B cell (primary cell): ENCODE measurements around the gene ATP2B3. TPM values are rescaled to one million over a fixed set of nuclear protein-coding genes. Genes with fewer than 3 reads are reported as not detected.

Experiments
- ATAC-seq: fragments of 200-7000 bp; cut with Tn5 transposase; one replicate; pipeline ENCODE4 v1.10.0; 2021; ENCODE audit warnings: low read depth, mild to moderate bottlenecking, moderate number of reproducible peaks, moderate library complexity
- CTCF ChIA-PET: fragments of 350-600 bp; sonication (Branson Sonifier 250); formaldehyde crosslinking; loops from one replicate; lab custom pipeline; 2021; ENCODE audit warnings: antibody characterized with exemption, inconsistent platforms; lab: Charles Lee
- POLR2A ChIA-PET: fragments of 350-600 bp; sonication (Branson Sonifier 250); formaldehyde crosslinking; loops from one replicate; lab custom pipeline; 2021; ENCODE audit warnings: antibody characterized with exemption; lab: Charles Lee
- DNase-seq: peaks from one replicate; pipeline ENCODE4 v3.0.0; 2013
- H2AFZ ChIP-seq: 2 replicates; pipeline ENCODE4 v1.6.1; 2012; ENCODE audit warnings: mild to moderate bottlenecking, low read depth, low read length; ENCODE audit not compliant: insufficient read depth, poor library complexity, severe bottlenecking
- H3K27ac ChIP-seq, 2 donors: 1 replicate in 1 of 2; 2 replicates in 1 of 2; pipeline ENCODE4 v1.5.1; 2012 to 2013; ENCODE audit warnings: low read length in 2 of 2, mild to moderate bottlenecking in 2 of 2, moderate library complexity in 1 of 2
- H3K27me3 ChIP-seq, 4 experiments: fragments of 200-600 bp in 1 of 4; sonication (generic) in 1 of 4; replicated peaks in 1 of 4; 1 replicate in 2 of 4; 2 replicates in 2 of 4; pipeline versions ENCODE4 v1.6.1 to v1.7.0; 2013 to 2016; ENCODE audit warnings: low read length in 3 of 4, mild to moderate bottlenecking in 2 of 4, mixed read lengths in 1 of 4, moderate library complexity in 1 of 4; ENCODE audit not compliant: insufficient read depth in 4 of 4, control insufficient read depth in 3 of 4; ENCODE audit errors: control extremely low read depth in 1 of 4
- H3K36me3 ChIP-seq, 2 experiments: replicated peaks in 1 of 2; 1 replicate in 1 of 2; 2 replicates in 1 of 2; pipeline versions ENCODE4 v1.6.1 to v1.7.1; 2013; ENCODE audit warnings: low read length in 1 of 2; ENCODE audit not compliant: insufficient read depth in 2 of 2, control insufficient read depth in 1 of 2; ENCODE audit errors: control extremely low read depth in 1 of 2, extremely low read depth in 1 of 2
- H3K4me1 ChIP-seq, 2 donors: fragments of 200-600 bp in 1 of 2; sonication (generic) in 1 of 2; 1 replicate in 1 of 2; 2 replicates in 1 of 2; pipeline versions ENCODE4 v1.5.1 to v1.6.1; 2013 to 2017; ENCODE audit warnings: low read length in 2 of 2; ENCODE audit not compliant: control insufficient read depth in 2 of 2, insufficient read depth in 2 of 2
- H3K4me2 ChIP-seq: replicated peaks from 2 replicates; pipeline ENCODE3; 2012; ENCODE audit warnings: mild to moderate bottlenecking, low read depth, low read length; ENCODE audit not compliant: poor library complexity, severe bottlenecking
- H3K4me3 ChIP-seq, 5 experiments: fragments of 200-600 bp in 1 of 5; sonication (generic) in 1 of 5; 1 replicate in 3 of 5; 2 replicates in 2 of 5; pipeline versions ENCODE4 v1.5.1 to v1.7.0; 2011 to 2016; ENCODE audit warnings: low read length in 4 of 5, mild to moderate bottlenecking in 4 of 5, low read depth in 2 of 5, control low read depth in 1 of 5, moderate library complexity in 1 of 5; ENCODE audit not compliant: insufficient read depth in 1 of 5; ENCODE audit errors: control extremely low read depth in 1 of 5, extremely low read depth in 1 of 5
- H3K79me2 ChIP-seq: fragments of 200-600 bp; sonication (generic); one replicate; pipeline ENCODE4 v1.6.0; 2016; ENCODE audit warnings: low read length; ENCODE audit not compliant: control insufficient read depth, insufficient read depth
- H3K9ac ChIP-seq: fragments of 200-600 bp; sonication (generic); 2 replicates; pipeline ENCODE4 v1.6.1; 2017; ENCODE audit warnings: mild to moderate bottlenecking, low read length, moderate library complexity
- H3K9me3 ChIP-seq, 3 donors: one replicate each; pipeline versions ENCODE4 v1.6.1 to v1.7.1; 2013; ENCODE audit warnings: low read length in 2 of 3; ENCODE audit not compliant: control insufficient read depth in 2 of 3, insufficient read depth in 1 of 3; ENCODE audit errors: control extremely low read depth in 1 of 3
- H4K20me1 ChIP-seq: 2 replicates; pipeline ENCODE4 v1.6.0; 2012; ENCODE audit warnings: mild to moderate bottlenecking, low read length; ENCODE audit not compliant: insufficient read depth, control insufficient read depth, poor library complexity, severe bottlenecking
- H3K27ac Mint-ChIP-seq: one replicate; pipeline ENCODE4 v1.8.0; 2021; ENCODE audit warnings: mixed read lengths
- H3K27me3 Mint-ChIP-seq: one replicate; pipeline ENCODE4 v1.8.0; 2021; ENCODE audit warnings: mixed read lengths
- H3K4me1 Mint-ChIP-seq: one replicate; pipeline ENCODE4 v1.8.0; 2021; ENCODE audit warnings: mixed read lengths
- H3K4me3 Mint-ChIP-seq: one replicate; pipeline ENCODE4 v1.8.0; 2021; ENCODE audit warnings: mixed read lengths
- H3K9me3 Mint-ChIP-seq: one replicate; pipeline ENCODE4 v1.8.0; 2022; ENCODE audit warnings: mixed read lengths; ENCODE audit not compliant: insufficient read depth
- CTCF ChIP-seq: fragments of 200-600 bp; IDR thresholded peaks from one replicate; pipeline ENCODE4 v1.8.0; 2022; ENCODE audit warnings: antibody characterized with exemption, mild to moderate bottlenecking
- EZH2 ChIP-seq: IDR thresholded peaks from 2 replicates; pipeline ENCODE4 v1.6.1; 2012; ENCODE audit warnings: borderline replicate concordance, low read depth, mild to moderate bottlenecking, moderate library complexity, low read length; ENCODE audit not compliant: insufficient read depth, poor library complexity, severe bottlenecking
- WGBS: methylation state at CpG from one replicate; pipeline ENCODE4 v1.1.5; 2013; ENCODE audit warnings: missing lambda C conversion rate; ENCODE audit not compliant: insufficient coverage; 5-methylcytosine and 5-hydroxymethylcytosine counted together
- intact Hi-C: fragments of 100-400 bp; cut with micrococcal nuclease; formaldehyde crosslinking; loops from one replicate; pipeline ENCODE4 v1.10.0; 2022
- polyA plus RNA-seq: library from polyadenylated mRNA; depleted of rRNA; stranded (reverse); fragments of >200 nt; gene quantifications from 2 replicates; pipeline ENCODE4 v1.2.3, GENCODE V29; 2012
- total RNA-seq, 2 donors: library from RNA; stranded (reverse); fragments of 120-200 nt in 1 of 2; gene quantifications; 1 replicate in 1 of 2; 2 replicates in 1 of 2; pipeline versions ENCODE4 v1.2.3 to v1.2.4, GENCODE V29; 2013 to 2022

The ATP2B3 gene
- total and polyA plus RNA-seq, 2 donors (not counting 1 experiment from before 2014, with no cell fraction given) = not detected

- Mint-ChIP-seq H3K27ac (no peak overlapping the region), H3K4me1 (peaks cover 11% of the 10 kb centered on the region), H3K4me3 (no peak overlapping the region), H3K9me3 (no peaks in the 10 kb centered on the region), H3K27me3 (no peaks in the 10 kb centered on the region)
- H3K4me1 ChIP-seq = peaks cover 0 to 15% of the 10 kb centered on the region in 2 donors
- no peak overlapping the region for H2AFZ ChIP-seq
- intact Hi-C loops = no loop called here
- no peaks in the 10 kb centered on the region for H3K36me3 ChIP-seq
- no peaks in the 10 kb centered on the region for H3K9me3 ChIP-seq
- no peak overlapping the region for H3K4me3 ChIP-seq
- H3K79me2 ChIP-seq = no peaks in the 10 kb centered on the region
- no peak overlapping the region for H3K27ac ChIP-seq
- no peak overlapping the region for H3K4me2 ChIP-seq
- no peaks in the 10 kb centered on the region for H4K20me1 ChIP-seq
- TF ChIP-seq CTCF (no peak), EZH2 (no peak)
- ChIA-PET POLR2A (no interaction called here), CTCF (interaction anchor here (0.9 to 1.3 kb wide), 2 partner anchors 35 to 665 kb away, joined by 4 to 5 read pairs; no protein-coding TSS in a partner anchor)
- H3K9ac ChIP-seq = no peak overlapping the region
- peaks cover 0 to 2% (median 0%) of the 10 kb centered on the region in 4 experiments for H3K27me3 ChIP-seq
- ATAC-seq = no peak
- no peak for DNase-seq
- WGBS = 98% methylated on average over 10 of the region's 23 CpGs
These were observed 89.1 kb downstream of the ATP2B3 start for GRCh38 chrX:153606503-153606902.

GRCh38 chrX:153608376-153608775, 90.9 kb downstream of the ATP2B3 start:
- Mint-ChIP-seq H3K9me3 (no peaks in the 10 kb centered on the region), H3K4me1 (peaks cover 13% of the 10 kb centered on the region), H3K27ac (no peak overlapping the region), H3K27me3 (peaks cover 4% of the 10 kb centered on the region), H3K4me3 (peak overlapping the region; percentile 9)
- TF ChIP-seq CTCF (no peak), EZH2 (no peak)
- Histone ChIP-seq H3K4me3 (no peak overlapping the region), H3K27me3 (peaks cover 0 to 5% (median 0%) of the 10 kb centered on the region in 4 experiments), H3K27ac (no peak overlapping the region), H3K79me2 (no peaks in the 10 kb centered on the region), H3K9ac (no peak overlapping the region), H3K36me3 (no peaks in the 10 kb centered on the region), H4K20me1 (no peaks in the 10 kb centered on the region), H3K4me2 (no peak overlapping the region), H3K4me1 (peaks cover 0 to 15% of the 10 kb centered on the region in 2 donors), H2AFZ (no peak overlapping the region), H3K9me3 (no peaks in the 10 kb centered on the region)
- CTCF ChIA-PET = no interaction called here
- ATAC-seq = no peak
- DNase-seq = no peak
- intact Hi-C loops = no loop called here
- POLR2A ChIA-PET = no interaction called here
- no CpG with 5 or more reads among the region's 2 CpGs for WGBS
